ENCODE measurements around the gene RCSD1.

GRCh38 chr1:167594822-167595221, 35.2 kb upstream of the RCSD1 start:
- TF ChIP-seq CTCF (IDR thresholded peaks at IDR 0.05; ENCODE audit: low read depth, low read length) (no peak), EZH2phosphoT487 (IDR thresholded peaks at IDR 0.05; ENCODE audit: low read depth) (no peak)
